ENCODE measurements around the gene ZNF587. TPM values are rescaled to one million over a fixed set of nuclear protein-coding genes. Genes with fewer than 3 reads are reported as not detected.

Gene ZNF587
- total and polyA plus RNA-seq, 2 of the 8 experiments (the other 6 are each of a cell fraction or from before 2014, with no cell fraction given): 18.1 to 42.1 TPM

Other genes with a start within 250 kb of the ZNF587 start
- gene ZNF530, start 250.0 kb upstream of the ZNF587 start, total RNA-seq (2021; fragmentation: NEBNext Ultra II Directional; extraction: Animal tissue kit (Norgen Biotek cat#: 25700)): 6.3 and 9.3 TPM in 2 replicates
- 4.2 and 4.7 TPM in 2 replicates for gene ZNF530, start 250.0 kb upstream of the ZNF587 start, polyA plus RNA-seq (2011; rRNA removed)
- gene ZNF134, start 235.6 kb upstream of the ZNF587 start, total RNA-seq (2021; fragmentation: NEBNext Ultra II Directional; extraction: Animal tissue kit (Norgen Biotek cat#: 25700)): 54.6 and 55.1 TPM in 2 replicates
- 16.6 and 19.4 TPM in 2 replicates for gene ZNF134, start 235.6 kb upstream of the ZNF587 start, polyA plus RNA-seq (2011; rRNA removed)
- 15.0 and 15.7 TPM in 2 replicates for gene ZNF211, start 216.7 kb upstream of the ZNF587 start, total RNA-seq (2021; fragmentation: NEBNext Ultra II Directional; extraction: Animal tissue kit (Norgen Biotek cat#: 25700))
- gene ZNF211, start 216.7 kb upstream of the ZNF587 start, polyA plus RNA-seq (2011; rRNA removed): 5.0 and 7.5 TPM in 2 replicates
- not detected in 2 replicates for gene ZSCAN4, start 180.9 kb upstream of the ZNF587 start, total RNA-seq (2021; fragmentation: NEBNext Ultra II Directional; extraction: Animal tissue kit (Norgen Biotek cat#: 25700))
- not detected in 2 replicates for gene ZSCAN4, start 180.9 kb upstream of the ZNF587 start, polyA plus RNA-seq (2011; rRNA removed)
- 30.0 and 33.0 TPM in 2 replicates for gene ZNF551, start 167.9 kb upstream of the ZNF587 start, total RNA-seq (2021; fragmentation: NEBNext Ultra II Directional; extraction: Animal tissue kit (Norgen Biotek cat#: 25700))
- 14.6 and 19.2 TPM in 2 replicates for gene ZNF551, start 167.9 kb upstream of the ZNF587 start, polyA plus RNA-seq (2011; rRNA removed)
- gene ZNF154, start 140.7 kb upstream of the ZNF587 start, total RNA-seq (2021; fragmentation: NEBNext Ultra II Directional; extraction: Animal tissue kit (Norgen Biotek cat#: 25700)): 9.5 and 11.6 TPM in 2 replicates
- gene ZNF154, start 140.7 kb upstream of the ZNF587 start, polyA plus RNA-seq (2011; rRNA removed): 4.8 and 5.3 TPM in 2 replicates
- 6.6 and 7.2 TPM in 2 replicates for gene ZNF671, start 122.2 kb upstream of the ZNF587 start, total RNA-seq (2021; fragmentation: NEBNext Ultra II Directional; extraction: Animal tissue kit (Norgen Biotek cat#: 25700))
- gene ZNF671, start 122.2 kb upstream of the ZNF587 start, polyA plus RNA-seq (2011; rRNA removed): 5.3 and 7.0 TPM in 2 replicates
- 17.3 and 20.5 TPM in 2 replicates for gene ZNF776, start 103.0 kb upstream of the ZNF587 start, total RNA-seq (2021; fragmentation: NEBNext Ultra II Directional; extraction: Animal tissue kit (Norgen Biotek cat#: 25700))
- 7.8 and 10.6 TPM in 2 replicates for gene ZNF776, start 103.0 kb upstream of the ZNF587 start, polyA plus RNA-seq (2011; rRNA removed)
- 14.5 and 15.5 TPM in 2 replicates for gene ZNF586, start 80.2 kb upstream of the ZNF587 start, total RNA-seq (2021; fragmentation: NEBNext Ultra II Directional; extraction: Animal tissue kit (Norgen Biotek cat#: 25700))
- gene ZNF586, start 80.2 kb upstream of the ZNF587 start, polyA plus RNA-seq (2011; rRNA removed): 5.7 and 8.1 TPM in 2 replicates
- gene ZNF552, start 34.9 kb upstream of the ZNF587 start, total RNA-seq (2021; fragmentation: NEBNext Ultra II Directional; extraction: Animal tissue kit (Norgen Biotek cat#: 25700)): 10.6 and 11.6 TPM in 2 replicates
- gene ZNF552, start 34.9 kb upstream of the ZNF587 start, polyA plus RNA-seq (2011; rRNA removed): 5.9 and 8.8 TPM in 2 replicates
- 53.7 and 60.1 TPM in 2 replicates for gene ZNF587B, start 19.6 kb upstream of the ZNF587 start, total RNA-seq (2021; fragmentation: NEBNext Ultra II Directional; extraction: Animal tissue kit (Norgen Biotek cat#: 25700))
- gene ZNF587B, start 19.6 kb upstream of the ZNF587 start, polyA plus RNA-seq (2011; rRNA removed): 11.3 and 13.8 TPM in 2 replicates
- gene ZNF814, start 39.2 kb downstream of the ZNF587 start, total RNA-seq (2021; fragmentation: NEBNext Ultra II Directional; extraction: Animal tissue kit (Norgen Biotek cat#: 25700)): 90.7 and 90.9 TPM in 2 replicates
- 99.6 and 110 TPM in 2 replicates for gene ZNF814, start 39.2 kb downstream of the ZNF587 start, polyA plus RNA-seq (2011; rRNA removed)
- 19.2 and 19.7 TPM in 2 replicates for gene ZNF417, start 66.7 kb downstream of the ZNF587 start, total RNA-seq (2021; fragmentation: NEBNext Ultra II Directional; extraction: Animal tissue kit (Norgen Biotek cat#: 25700))
- gene ZNF417, start 66.7 kb downstream of the ZNF587 start, polyA plus RNA-seq (2011; rRNA removed): 4.4 and 5.4 TPM in 2 replicates
- 18.5 and 18.8 TPM in 2 replicates for gene ZNF418, start 85.5 kb downstream of the ZNF587 start, total RNA-seq (2021; fragmentation: NEBNext Ultra II Directional; extraction: Animal tissue kit (Norgen Biotek cat#: 25700))
- gene ZNF418, start 85.5 kb downstream of the ZNF587 start, polyA plus RNA-seq (2011; rRNA removed): 8.1 and 10.5 TPM in 2 replicates
- 13.5 and 14.2 TPM in 2 replicates for gene ZNF256, start 97.8 kb downstream of the ZNF587 start, total RNA-seq (2021; fragmentation: NEBNext Ultra II Directional; extraction: Animal tissue kit (Norgen Biotek cat#: 25700))
- 5.7 and 6.1 TPM in 2 replicates for gene ZNF256, start 97.8 kb downstream of the ZNF587 start, polyA plus RNA-seq (2011; rRNA removed)
- 0.98 and 0.99 TPM in 2 replicates for gene C19orf18, start 124.7 kb downstream of the ZNF587 start, total RNA-seq (2021; fragmentation: NEBNext Ultra II Directional; extraction: Animal tissue kit (Norgen Biotek cat#: 25700))
- 0.08 and 0.12 TPM in 2 replicates for gene C19orf18, start 124.7 kb downstream of the ZNF587 start, polyA plus RNA-seq (2011; rRNA removed)
- 17.5 and 19.3 TPM in 2 replicates for gene ZNF606, start 153.0 kb downstream of the ZNF587 start, total RNA-seq (2021; fragmentation: NEBNext Ultra II Directional; extraction: Animal tissue kit (Norgen Biotek cat#: 25700))
- 5.2 and 10.2 TPM in 2 replicates for gene ZNF606, start 153.0 kb downstream of the ZNF587 start, polyA plus RNA-seq (2011; rRNA removed)
- gene ZSCAN1, start 184.2 kb downstream of the ZNF587 start, total RNA-seq (2021; fragmentation: NEBNext Ultra II Directional; extraction: Animal tissue kit (Norgen Biotek cat#: 25700)): 0.69 and 1.2 TPM in 2 replicates
- gene ZSCAN1, start 184.2 kb downstream of the ZNF587 start, polyA plus RNA-seq (2011; rRNA removed): 4.3 and 6.4 TPM in 2 replicates
- gene ZNF135, start 209.4 kb downstream of the ZNF587 start, total RNA-seq (2021; fragmentation: NEBNext Ultra II Directional; extraction: Animal tissue kit (Norgen Biotek cat#: 25700)): 5.2 and 5.3 TPM in 2 replicates
- gene ZNF135, start 209.4 kb downstream of the ZNF587 start, polyA plus RNA-seq (2011; rRNA removed): 6.9 and 7.9 TPM in 2 replicates
- gene ZSCAN18, start 248.4 kb downstream of the ZNF587 start, total RNA-seq (2021; fragmentation: NEBNext Ultra II Directional; extraction: Animal tissue kit (Norgen Biotek cat#: 25700)): 37.0 and 37.6 TPM in 2 replicates
- gene ZSCAN18, start 248.4 kb downstream of the ZNF587 start, polyA plus RNA-seq (2011; rRNA removed): 41.4 and 64.7 TPM in 2 replicates

All from H1 (cell line).